SK-N-SH treated with all-trans-retinoic acid at 6 μM for 48 hours (cell line): ENCODE measurements around the gene NUDT9.

Source experiments
- ISL1 ChIP-seq: fragments of 250-450 bp; sonication (Bioruptor Pico); IDR thresholded peaks from 2 replicates; pipeline ENCODE4 v2.1.2; 2022; ENCODE audit warnings: mild to moderate bottlenecking, moderate library complexity
- ZFP30 ChIP-seq: fragments of 450-650 bp; formaldehyde crosslinking; IDR thresholded peaks from 2 replicates; pipeline ENCODE4 v1.5.0; 2022; ENCODE audit warnings: mild to moderate bottlenecking, moderate library complexity

DNA sequence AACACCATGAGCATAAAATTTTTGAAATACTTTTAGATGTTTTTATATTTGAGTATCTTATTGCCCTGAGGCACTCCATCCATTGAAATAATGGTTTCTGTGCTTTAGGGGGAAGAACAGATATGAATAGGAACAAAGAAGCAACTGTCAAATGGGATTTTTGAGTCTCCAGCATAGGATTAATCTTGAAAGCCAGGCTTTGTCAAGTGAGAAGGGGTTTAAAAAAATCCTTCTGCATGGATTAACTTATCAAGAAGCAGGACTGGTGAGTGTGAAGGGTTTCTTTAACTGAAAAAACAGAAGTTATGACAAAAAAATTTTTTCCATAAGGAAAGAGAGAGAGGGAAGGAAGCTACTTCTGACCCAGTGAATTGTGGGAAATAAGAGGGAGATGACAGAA is 7.6 kb upstream of the NUDT9 start:
- no peak for TF ChIP-seq ISL1 (CRISPR knock-in tag)
- no peak for TF ChIP-seq ZFP30 (CRISPR knock-in tag)
